NCI-H1436 (cell line): ENCODE results near the gene TCF7.

Experiments
- DNase-seq: peaks from one replicate; lab custom pipeline; 2025; lab: John Stamatoyannopoulos, UW

TCF7 gene

GRCh38 chr5:134113902-134114875 is at the start of gene TCF7:
TCF7 (plus strand) TSS chr5:134114681; CDS start chr5:134114907, 226 bp downstream.
- DNase-seq = peak; percentile 51

GRCh38 chr5:134069553-134069952 is 44.9 kb upstream of the TCF7 start:
- no peak for DNase-seq

- no peak for DNase-seq
These were observed 43.5 kb upstream of the TCF7 start for GRCh38 chr5:134070725-134071613.

GRCh38 chr5:134071614-134072207 is 42.8 kb upstream of the TCF7 start:
- no peak for DNase-seq

GRCh38 chr5:134072471-134073210 is 41.8 kb upstream of the TCF7 start:
- no peak for DNase-seq

GRCh38 chr5:134073404-134073803 is 41.1 kb upstream of the TCF7 start:
- no peak for DNase-seq

- DNase-seq = no peak
These were observed 39.4 kb upstream of the TCF7 start for GRCh38 chr5:134075102-134075501.

- no peak for DNase-seq
These were observed 36.4 kb upstream of the TCF7 start for GRCh38 chr5:134077926-134078580.

GRCh38 chr5:134079748-134080581 is 34.5 kb upstream of the TCF7 start:
- DNase-seq = no peak

- no peak for DNase-seq
These were observed 32.1 kb upstream of the TCF7 start for GRCh38 chr5:134082264-134082992.

GRCh38 chr5:134083517-134083916 is 31.0 kb upstream of the TCF7 start:
- no peak for DNase-seq

GRCh38 chr5:134084022-134084565 is 30.4 kb upstream of the TCF7 start:
- DNase-seq = no peak

GRCh38 chr5:134084570-134084969 is 29.9 kb upstream of the TCF7 start:
- no peak for DNase-seq

- no peak for DNase-seq
These were observed 29.1 kb upstream of the TCF7 start for GRCh38 chr5:134085411-134085810.

GRCh38 chr5:134086225-134086942 is 28.1 kb upstream of the TCF7 start:
- DNase-seq = no peak

GRCh38 chr5:134086943-134087305 is 27.6 kb upstream of the TCF7 start:
- DNase-seq = no peak

GRCh38 chr5:134088291-134088690 is 26.2 kb upstream of the TCF7 start:
- DNase-seq = no peak

- no peak for DNase-seq
These were observed 25.4 kb upstream of the TCF7 start for GRCh38 chr5:134088994-134089560.
